DOHH2 (cell line): Measurements from ENCODE around the gene GPC6.

Experiments
- H3F3A ChIP-seq: fragments of 200-600 bp; sonication (generic), shearing (Covaris generic); 2 replicates; pipeline ENCODE4 v1.6.0; 2016; ENCODE audit warnings: antibody characterized with exemption, mild to moderate bottlenecking; ENCODE audit not compliant: control insufficient read depth, insufficient read depth
- H3K27ac ChIP-seq: fragments of 200-600 bp; sonication (generic); 2 replicates; pipeline ENCODE4 v1.5.1; 2014; ENCODE audit warnings: low read depth, mild to moderate bottlenecking, low read length, moderate library complexity
- H3K27me3 ChIP-seq: fragments of 200-600 bp; sonication (generic); 2 replicates; pipeline ENCODE4 v1.6.1; 2014; ENCODE audit warnings: mild to moderate bottlenecking, low read length, mixed read lengths; ENCODE audit not compliant: control insufficient read depth
- H3K36me3 ChIP-seq: fragments of 200-600 bp; sonication (generic); 2 replicates; pipeline ENCODE4 v1.6.1; 2014; ENCODE audit warnings: mild to moderate bottlenecking, low read length, moderate library complexity, mixed read lengths; ENCODE audit not compliant: control insufficient read depth
- H3K4me1 ChIP-seq: fragments of 200-600 bp; sonication (generic); 2 replicates; pipeline ENCODE4 v1.6.1; 2014; ENCODE audit warnings: mild to moderate bottlenecking, low read length, mixed read lengths; ENCODE audit not compliant: control insufficient read depth
- H3K4me2 ChIP-seq: fragments of 200-600 bp; sonication (generic); 2 replicates; pipeline ENCODE4 v1.6.0; 2014; ENCODE audit warnings: mild to moderate bottlenecking, low read length, moderate library complexity
- H3K4me3 ChIP-seq: fragments of 200-600 bp; sonication (generic); 2 replicates; pipeline ENCODE4 v1.5.1; 2014; ENCODE audit warnings: mild to moderate bottlenecking, low read length, mixed read lengths
- H3K79me2 ChIP-seq: fragments of 200-600 bp; sonication (generic); 2 replicates; pipeline ENCODE4 v1.6.1; 2014; ENCODE audit warnings: mild to moderate bottlenecking, low read length, mixed read lengths; ENCODE audit not compliant: control insufficient read depth
- H3K9me2 ChIP-seq: fragments of 200-600 bp; sonication (generic); replicated peaks from 2 replicates; pipeline ENCODE4 v1.6.1; 2014; ENCODE audit warnings: mild to moderate bottlenecking, low read length, mixed read lengths; ENCODE audit not compliant: control insufficient read depth
- H3K9me3 ChIP-seq: fragments of 200-600 bp; sonication (generic); 2 replicates; pipeline ENCODE4 v1.6.1; 2014; ENCODE audit warnings: antibody characterized with exemption, low read length, mixed read lengths; ENCODE audit not compliant: control insufficient read depth, insufficient read depth
- H4K20me1 ChIP-seq: fragments of 200-600 bp; sonication (generic); 2 replicates; pipeline ENCODE4 v1.6.0; 2014; ENCODE audit warnings: low read depth, mild to moderate bottlenecking, antibody characterized with exemption, low read length, moderate library complexity; ENCODE audit not compliant: control insufficient read depth, insufficient read depth
- CTCF ChIP-seq: fragments of 200-600 bp; sonication (generic); IDR thresholded peaks from one replicate; pipeline ENCODE4 v1.5.1; 2014; ENCODE audit warnings: antibody characterized with exemption, mild to moderate bottlenecking, low read depth, low read length; ENCODE audit not compliant: poor library complexity, severe bottlenecking
- EZH2phosphoT487 ChIP-seq: fragments of 200-600 bp; sonication (generic); IDR thresholded peaks from 2 replicates; pipeline ENCODE4 v1.6.1; 2017; ENCODE audit warnings: borderline replicate concordance, mild to moderate bottlenecking, antibody characterized with exemption, low read length, moderate library complexity, mixed read lengths

The GPC6 gene

GRCh38 chr13:93903909-93904308, 677.3 kb downstream of the GPC6 start:
- H3K9me2 ChIP-seq, result no peaks in the 10 kb centered on the region
- H3K4me2 ChIP-seq, result no peak overlapping the region
- no peak overlapping the region for H3K4me3 ChIP-seq
- H3F3A ChIP-seq, result no peaks in the 10 kb centered on the region
- no peaks in the 10 kb centered on the region for H3K27me3 ChIP-seq
- H3K27ac ChIP-seq, result no peak overlapping the region
- no peaks in the 10 kb centered on the region for H3K9me3 ChIP-seq
- H3K36me3 ChIP-seq, result no peaks in the 10 kb centered on the region
- TF ChIP-seq CTCF, result no peak
- H3K4me1 ChIP-seq, result no peaks in the 10 kb centered on the region
- H3K79me2 ChIP-seq, result no peaks in the 10 kb centered on the region
- no peaks in the 10 kb centered on the region for H4K20me1 ChIP-seq

- no peak overlapping the region for H3K4me2 ChIP-seq
- no peak overlapping the region for H3K27ac ChIP-seq
- TF ChIP-seq EZH2phosphoT487 (no peak), CTCF (no peak)
- H3K27me3 ChIP-seq, result no peaks in the 10 kb centered on the region
- no peaks in the 10 kb centered on the region for H3K79me2 ChIP-seq
- no peaks in the 10 kb centered on the region for H4K20me1 ChIP-seq
- no peaks in the 10 kb centered on the region for H3K9me2 ChIP-seq
- H3K4me1 ChIP-seq, result no peaks in the 10 kb centered on the region
- H3K36me3 ChIP-seq, result no peaks in the 10 kb centered on the region
- no peaks in the 10 kb centered on the region for H3F3A ChIP-seq
- no peak overlapping the region for H3K4me3 ChIP-seq
- no peaks in the 10 kb centered on the region for H3K9me3 ChIP-seq
These were observed 688.7 kb downstream of the GPC6 start for GRCh38 chr13:93915269-93915809.

- Histone ChIP-seq H3K4me1 (no peaks in the 10 kb centered on the region), H3K79me2 (no peaks in the 10 kb centered on the region), H3K36me3 (no peaks in the 10 kb centered on the region), H3K9me3 (no peaks in the 10 kb centered on the region), H3K4me2 (no peak overlapping the region), H3F3A (no peaks in the 10 kb centered on the region), H3K27ac (no peak overlapping the region), H4K20me1 (no peaks in the 10 kb centered on the region), H3K27me3 (no peaks in the 10 kb centered on the region), H3K9me2 (no peaks in the 10 kb centered on the region), H3K4me3 (no peak overlapping the region)
- TF ChIP-seq CTCF, result no peak
- TF ChIP-seq EZH2phosphoT487, result no peak
These were observed 695.7 kb downstream of the GPC6 start for GRCh38 chr13:93922063-93922855.
